ENCODE data around the gene POLR2E.
A peak's percentile ranks its signal among the peaks of the same experiment; 100 is the strongest.

POLR2E gene

GRCh38 chr19:1049800-1050199 lies 45.4 kb downstream of the POLR2E start:
- DNase-seq, result no peak
- no peaks in the 10 kb centered on the region for H3K27me3 ChIP-seq
- no peaks in the 10 kb centered on the region; the same call in 1 of the 2 replicates for H3K9me3 ChIP-seq
- H3K36me3 ChIP-seq, result no peaks in the 10 kb centered on the region
- H3K4me1 ChIP-seq, result no peaks in the 10 kb centered on the region
- TF ChIP-seq, protein P1, sequence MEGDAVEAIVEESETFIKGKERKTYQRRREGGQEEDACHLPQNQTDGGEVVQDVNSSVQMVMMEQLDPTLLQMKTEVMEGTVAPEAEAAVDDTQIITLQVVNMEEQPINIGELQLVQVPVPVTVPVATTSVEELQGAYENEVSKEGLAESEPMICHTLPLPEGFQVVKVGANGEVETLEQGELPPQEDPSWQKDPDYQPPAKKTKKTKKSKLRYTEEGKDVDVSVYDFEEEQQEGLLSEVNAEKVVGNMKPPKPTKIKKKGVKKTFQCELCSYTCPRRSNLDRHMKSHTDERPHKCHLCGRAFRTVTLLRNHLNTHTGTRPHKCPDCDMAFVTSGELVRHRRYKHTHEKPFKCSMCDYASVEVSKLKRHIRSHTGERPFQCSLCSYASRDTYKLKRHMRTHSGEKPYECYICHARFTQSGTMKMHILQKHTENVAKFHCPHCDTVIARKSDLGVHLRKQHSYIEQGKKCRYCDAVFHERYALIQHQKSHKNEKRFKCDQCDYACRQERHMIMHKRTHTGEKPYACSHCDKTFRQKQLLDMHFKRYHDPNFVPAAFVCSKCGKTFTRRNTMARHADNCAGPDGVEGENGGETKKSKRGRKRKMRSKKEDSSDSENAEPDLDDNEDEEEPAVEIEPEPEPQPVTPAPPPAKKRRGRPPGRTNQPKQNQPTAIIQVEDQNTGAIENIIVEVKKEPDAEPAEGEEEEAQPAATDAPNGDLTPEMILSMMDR (IDR thresholded peaks at IDR 0.05; ENCODE audit: low read depth, low read length), result no peak
- no peak overlapping the region for H3K4me3 ChIP-seq (ENCODE audit: low read depth, low read length)

DNA sequence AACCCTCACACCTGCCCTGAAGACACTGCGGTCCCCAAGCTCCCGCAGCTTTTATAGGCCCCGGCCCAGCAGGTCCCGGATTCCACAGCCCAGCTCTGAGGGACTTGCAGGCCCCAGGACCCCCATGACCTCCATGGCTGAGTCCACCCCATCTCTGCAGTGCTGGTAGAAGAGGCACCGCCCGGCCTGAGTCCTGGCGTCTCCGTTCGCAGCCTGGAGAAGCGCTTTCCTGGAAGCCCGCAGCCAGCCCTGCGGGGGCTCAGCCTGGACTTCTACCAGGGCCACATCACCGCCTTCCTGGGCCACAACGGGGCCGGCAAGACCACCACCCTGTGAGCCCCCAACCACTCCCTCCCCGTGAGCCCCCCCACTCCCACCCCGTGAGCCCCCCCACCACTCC lies 46.1 kb downstream of the POLR2E start:
- no peak for DNase-seq
- no peaks in the 10 kb centered on the region for H3K36me3 ChIP-seq
- H3K4me3 ChIP-seq (ENCODE audit: low read depth, low read length), result no peak overlapping the region
- TF ChIP-seq, protein P1 (IDR thresholded peaks at IDR 0.05; ENCODE audit: low read depth, low read length), result no peak
- H3K9me3 ChIP-seq, result no peaks in the 10 kb centered on the region; the same call in 1 of the 2 replicates
- H3K27me3 ChIP-seq, result no peaks in the 10 kb centered on the region
- no peaks in the 10 kb centered on the region for H3K4me1 ChIP-seq

DNA sequence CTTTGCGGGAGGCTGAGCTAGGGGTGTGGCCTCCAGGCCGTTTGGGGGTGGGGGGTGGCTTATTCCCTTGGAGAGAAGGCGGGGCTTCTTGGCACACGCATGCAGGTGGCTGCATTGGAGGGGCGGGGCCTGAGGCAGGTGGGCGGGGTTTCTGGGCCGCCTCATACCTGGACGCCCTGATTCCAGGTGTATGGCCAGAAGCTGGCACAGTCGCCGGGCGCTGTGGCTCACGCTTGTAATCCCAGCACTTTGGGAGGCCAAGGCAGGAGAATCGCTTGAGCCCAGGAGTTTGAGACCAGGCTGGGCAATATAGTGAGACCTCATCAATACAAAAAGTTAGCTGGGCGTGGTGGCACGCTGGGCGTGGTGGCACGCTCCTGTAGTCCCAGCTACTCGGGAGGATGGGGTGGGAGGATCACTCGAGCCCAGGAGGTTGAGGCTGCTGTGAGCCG lies 47.5 kb downstream of the POLR2E start:
- peaks cover under 1% of the 10 kb centered on the region for H3K4me1 ChIP-seq
- no peak for DNase-seq
- no peaks in the 10 kb centered on the region for H3K27me3 ChIP-seq
- no peaks in the 10 kb centered on the region; the same call in 1 of the 2 replicates for H3K9me3 ChIP-seq
- TF ChIP-seq, protein P1 (IDR thresholded peaks at IDR 0.05; ENCODE audit: low read depth, low read length), result no peak
- no peaks in the 10 kb centered on the region for H3K36me3 ChIP-seq
- H3K4me3 ChIP-seq (ENCODE audit: low read depth, low read length), result no peak overlapping the region

- DNase-seq, result peak; percentile 15
- TF ChIP-seq, protein P1 (IDR thresholded peaks at IDR 0.05; ENCODE audit: low read depth, low read length), result no peak
- Histone ChIP-seq H3K27me3 (no peaks in the 10 kb centered on the region), H3K36me3 (no peaks in the 10 kb centered on the region), H3K4me3 (ENCODE audit: low read depth, low read length) (no peak overlapping the region), H3K9me3 (no peaks in the 10 kb centered on the region; the same call in 1 of the 2 replicates), H3K4me1 (peaks cover 5% of the 10 kb centered on the region)
Observed at GRCh38 chr19:1046836-1047695, 48.1 kb downstream of the POLR2E start.

- DNase-seq, result peak; percentile 7
- TF ChIP-seq, protein P1 (IDR thresholded peaks at IDR 0.05; ENCODE audit: low read depth, low read length), result no peak
- Histone ChIP-seq H3K27me3 (no peaks in the 10 kb centered on the region), H3K9me3 (no peaks in the 10 kb centered on the region; the same call in 1 of the 2 replicates), H3K36me3 (no peaks in the 10 kb centered on the region), H3K4me3 (ENCODE audit: low read depth, low read length) (no peak overlapping the region), H3K4me1 (peaks cover 5% of the 10 kb centered on the region)
Observed at GRCh38 chr19:1046117-1046626, 49.0 kb downstream of the POLR2E start.

DNA sequence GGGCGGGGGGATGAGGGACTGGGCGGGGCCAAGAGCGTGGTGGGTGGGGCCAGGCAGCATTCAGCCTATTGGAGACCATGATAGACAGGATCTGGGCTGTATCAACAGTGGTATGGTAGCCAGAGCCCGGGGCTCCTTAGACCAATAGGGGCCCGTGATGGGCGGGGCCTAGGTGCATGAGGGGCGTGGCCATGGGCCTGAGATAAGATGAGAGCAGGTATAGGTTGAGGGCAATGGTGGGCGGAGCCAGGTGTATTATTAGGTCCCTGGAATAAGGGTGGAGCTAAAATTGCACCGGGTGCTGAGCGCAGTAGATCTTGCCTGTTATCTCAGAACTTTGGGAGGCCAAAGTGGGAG lies 50.0 kb downstream of the POLR2E start:
- Histone ChIP-seq H3K4me3 (ENCODE audit: low read depth, low read length) (no peak overlapping the region), H3K4me1 (peaks cover 7% of the 10 kb centered on the region)

More for the DNA sequence above, 50.0 kb downstream of the POLR2E start:
- no peaks in the 10 kb centered on the region for H3K36me3 ChIP-seq
- DNase-seq, result peak; percentile 72
- H3K9me3 ChIP-seq, result no peaks in the 10 kb centered on the region
- H3K27me3 ChIP-seq, result no peaks in the 10 kb centered on the region
- TF ChIP-seq, protein P1 (IDR thresholded peaks at IDR 0.05; ENCODE audit: low read depth, low read length), result no peak
